ENCODE results near the gene OR8G1.

DNA sequence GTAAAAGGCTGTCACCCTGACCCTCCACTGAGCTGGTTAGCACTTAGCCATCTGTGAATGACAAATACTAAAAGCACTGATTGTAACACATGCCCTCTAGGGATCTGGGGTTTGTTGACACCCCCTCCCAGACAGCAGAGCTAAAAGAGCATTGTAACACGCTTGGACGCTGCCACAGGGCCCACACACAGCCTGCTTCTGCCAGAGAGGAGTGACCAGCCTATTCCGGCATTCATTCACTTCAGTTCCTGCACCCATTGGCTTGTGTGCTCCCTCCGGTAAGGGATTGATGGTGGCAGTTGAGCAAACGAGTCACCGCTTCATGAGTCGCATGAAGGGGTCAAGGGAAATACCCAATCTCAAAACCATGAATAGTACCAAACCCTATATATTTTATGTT is 42.0 kb upstream of the OR8G1 start:
- no peak for TF ChIP-seq EP300 (IDR thresholded peaks at IDR 0.05; ENCODE audit: borderline replicate concordance)
- TF ChIP-seq, protein P1, sequence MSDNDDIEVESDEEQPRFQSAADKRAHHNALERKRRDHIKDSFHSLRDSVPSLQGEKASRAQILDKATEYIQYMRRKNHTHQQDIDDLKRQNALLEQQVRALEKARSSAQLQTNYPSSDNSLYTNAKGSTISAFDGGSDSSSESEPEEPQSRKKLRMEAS (IDR thresholded peaks at IDR 0.05), result no peak

All from Ishikawa (cell line).